ENCODE measurements around the gene PEMT. TPM values are rescaled to one million over a fixed set of nuclear protein-coding genes. Genes with fewer than 3 reads are reported as not detected.

PEMT gene
- total and polyA plus RNA-seq, 12 donors = 19.7 to 141 (median 65.3) TPM

- H3K27me3 ChIP-seq = no peaks in the 10 kb centered on the region
- DNase-seq = no peak
- no peaks in the 10 kb centered on the region for H3K36me3 ChIP-seq (replicated peaks in 1 of 2)
- intact Hi-C loops (cut with DNase I) = no loop called here
- no peak overlapping the region for H3K27ac ChIP-seq
- TF ChIP-seq CTCF (IDR thresholded peaks at IDR 0.05) (no peak), POLR2A (IDR thresholded peaks at IDR 0.05) (no peak)
- H3K4me3 ChIP-seq = no peak overlapping the region
- H3K4me1 ChIP-seq (replicated peaks in 1 of 2) = peaks cover 5 to 11% of the 10 kb centered on the region in 2 donors
- H3K9me3 ChIP-seq (replicated peaks in 1 of 3) = no peaks in the 10 kb centered on the region
- 77 to 91% (median 89%) methylated on average over 3 to 4 of the region's 4 CpGs for WGBS, 4 donors
Observed at GRCh38 chr17:17595755-17596154, 4.2 kb upstream of the PEMT start.

- 84 to 94% (median 87%) methylated on average over 6 of the region's 6 CpGs for WGBS, 4 donors
- no peak overlapping the region for H3K4me3 ChIP-seq
- no peaks in the 10 kb centered on the region for H3K9me3 ChIP-seq (replicated peaks in 1 of 3)
- no peaks in the 10 kb centered on the region for H3K27me3 ChIP-seq
- no peak for TF ChIP-seq POLR2A (IDR thresholded peaks at IDR 0.05)
- no peak for TF ChIP-seq CTCF (IDR thresholded peaks at IDR 0.05)
- no peak overlapping the region for H3K27ac ChIP-seq
- H3K4me1 ChIP-seq (replicated peaks in 1 of 2) = peaks cover 10 to 18% of the 10 kb centered on the region in 2 donors
- intact Hi-C loops (cut with DNase I) = no loop called here
- no peaks in the 10 kb centered on the region for H3K36me3 ChIP-seq (replicated peaks in 1 of 2)
- no peak for DNase-seq
Observed at GRCh38 chr17:17593222-17593620, 1.7 kb upstream of the PEMT start.

GRCh38 chr17:17590883-17591354, 589 bp downstream of the PEMT start:
- WGBS, 4 donors = 1 to 3% (median 2%) methylated on average over 11 to 21 of the region's 21 CpGs
- peak overlapping the region; percentile 8 to 96 (median 77) for H3K27ac ChIP-seq
- DNase-seq = no peak
- peak overlapping the region in 3 of 4 donors; percentile 7 to 97 (median 54) for H3K4me3 ChIP-seq
- TF ChIP-seq POLR2A (IDR thresholded peaks at IDR 0.05) = no peak
- no peak for TF ChIP-seq CTCF (IDR thresholded peaks at IDR 0.05)
- no peaks in the 10 kb centered on the region for H3K27me3 ChIP-seq
- intact Hi-C loops (cut with DNase I) = no loop called here
- H3K4me1 ChIP-seq (replicated peaks in 1 of 2) = peaks cover 17 to 28% of the 10 kb centered on the region in 2 donors
- H3K9me3 ChIP-seq (replicated peaks in 1 of 3) = no peaks in the 10 kb centered on the region
- H3K36me3 ChIP-seq (replicated peaks in 1 of 2) = no peaks in the 10 kb centered on the region

GRCh38 chr17:17590141-17590751, 1.3 kb downstream of the PEMT start:
- 54 to 70% (median 58%) methylated on average over 8 to 11 of the region's 11 CpGs for WGBS, 4 donors
- Histone ChIP-seq H3K27me3 (no peaks in the 10 kb centered on the region), H3K36me3 (replicated peaks in 1 of 2) (no peaks in the 10 kb centered on the region), H3K4me3 (peak overlapping the region in 1 of 4 donors; percentile 97), H3K9me3 (replicated peaks in 1 of 3) (no peaks in the 10 kb centered on the region), H3K27ac (peak overlapping the region in 3 of 5 donors; percentile 53 to 96 (median 89)), H3K4me1 (replicated peaks in 1 of 2) (peaks cover 17 to 28% of the 10 kb centered on the region in 2 donors)
- TF ChIP-seq CTCF (IDR thresholded peaks at IDR 0.05) = no peak
- no peak for TF ChIP-seq POLR2A (IDR thresholded peaks at IDR 0.05)
- DNase-seq = no peak
- intact Hi-C loops (cut with DNase I) = no loop called here

Data from adrenal gland (tissue), 12 donors.